ENCODE results near the gene LYST.

- TF ChIP-seq POLR2A (IDR thresholded peaks at IDR 0.05) (no peak), EP300 (IDR thresholded peaks at IDR 0.05) (no peak), CTCF (IDR thresholded peaks at IDR 0.05) (no peak)
Observed at GRCh38 chr1:235671992-235672391, 194.7 kb downstream of the LYST start.

All from sigmoid colon (tissue), 4 donors.